Activated T-helper 1 cell treated with Interleukin-2 at 50 U/mL for 16 hours (primary cell): ENCODE measurements around the gene NPW.
"Not testable (repeated sequence)": the region's sequence is repeated elsewhere in the genome, so short reads cannot be mapped to it uniquely, and the experiment has no call there.

ENCODE experiments used
- DNase-seq: peaks from one replicate; pipeline ENCODE4 v3.0.0-alpha.2; 2020; ENCODE audit warnings: low read depth

The NPW gene

DNA sequence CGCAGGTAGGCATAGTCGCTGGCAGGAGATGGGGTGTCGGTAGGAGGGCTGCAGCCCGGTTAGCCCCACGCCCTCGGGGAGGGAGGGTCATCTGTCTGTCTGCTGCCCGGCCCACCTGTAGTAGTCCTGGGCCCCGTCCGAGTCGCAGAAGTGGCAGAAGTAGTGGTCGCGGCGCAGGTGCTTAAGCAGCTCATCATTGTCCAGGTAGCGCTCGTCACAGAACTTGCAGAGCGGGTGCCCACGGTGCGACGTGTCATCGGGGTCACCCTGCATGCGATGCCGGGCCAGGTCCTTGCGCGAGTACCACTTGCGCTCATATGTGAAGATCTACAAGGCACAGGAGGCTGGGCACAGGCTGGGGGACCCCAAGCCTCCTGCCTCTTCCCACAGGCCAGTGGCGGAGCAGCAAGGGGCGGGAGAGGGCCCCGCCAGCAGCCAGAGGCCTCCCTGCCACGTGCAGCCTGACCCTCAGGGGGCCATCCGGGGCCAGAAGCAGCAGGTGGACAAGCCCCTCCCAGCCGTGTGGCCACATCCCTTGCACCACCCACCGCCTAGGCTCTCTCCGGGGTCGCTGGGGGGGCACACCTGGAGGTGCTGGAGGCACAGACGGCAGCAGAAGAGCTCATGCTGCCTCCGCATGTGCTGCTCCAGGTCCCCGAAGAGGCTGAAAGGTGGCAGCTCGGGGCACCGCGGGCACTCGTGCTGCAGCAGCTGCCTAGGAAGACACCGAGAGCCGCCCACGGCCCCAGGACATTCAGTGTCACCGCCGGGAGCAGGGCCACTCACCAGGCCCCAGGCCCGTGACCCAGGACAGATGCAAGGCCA is 17.0 kb upstream of the NPW start:
- no peak for DNase-seq

DNA sequence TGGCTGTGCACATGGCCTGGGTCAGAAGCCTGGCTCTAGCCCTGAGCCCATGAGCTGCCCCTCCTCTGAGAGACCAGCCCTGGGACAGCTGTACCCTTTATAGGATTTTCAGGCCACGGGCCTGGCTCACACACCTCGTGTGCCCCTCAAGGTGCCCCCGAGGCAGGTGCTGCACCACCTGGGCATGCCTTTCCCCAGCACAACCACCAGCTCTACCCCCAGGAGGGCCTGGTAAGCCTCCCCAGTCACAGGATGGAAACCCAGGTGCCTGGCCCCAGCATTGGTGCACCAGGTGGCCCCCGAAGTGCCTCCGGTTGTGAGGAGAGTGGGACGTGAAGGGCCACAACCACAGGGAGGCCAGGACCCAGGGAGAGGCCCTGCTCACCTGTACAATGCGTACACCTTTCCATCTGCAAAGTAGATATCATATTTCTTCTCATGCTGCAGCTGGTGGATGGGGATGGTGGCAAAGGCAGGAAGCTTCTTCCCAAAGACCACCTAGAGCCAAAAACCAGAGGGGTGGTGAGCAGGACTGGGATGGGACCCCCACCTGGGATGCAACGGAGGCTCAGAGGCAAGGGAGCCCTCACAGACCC is 16.3 kb upstream of the NPW start:
- DNase-seq, result no peak

GRCh38 chr16:2003827-2004641 is 15.6 kb upstream of the NPW start:
- DNase-seq, result peak; percentile 78

GRCh38 chr16:2004795-2005517 is 14.6 kb upstream of the NPW start:
- DNase-seq, result no peak

GRCh38 chr16:2005646-2006045 is 13.9 kb upstream of the NPW start:
- no peak for DNase-seq

- DNase-seq, result no peak
Observed at GRCh38 chr16:2006317-2006716, 13.3 kb upstream of the NPW start.

- no peak for DNase-seq
Observed at GRCh38 chr16:2007081-2007836, 12.3 kb upstream of the NPW start.

DNA sequence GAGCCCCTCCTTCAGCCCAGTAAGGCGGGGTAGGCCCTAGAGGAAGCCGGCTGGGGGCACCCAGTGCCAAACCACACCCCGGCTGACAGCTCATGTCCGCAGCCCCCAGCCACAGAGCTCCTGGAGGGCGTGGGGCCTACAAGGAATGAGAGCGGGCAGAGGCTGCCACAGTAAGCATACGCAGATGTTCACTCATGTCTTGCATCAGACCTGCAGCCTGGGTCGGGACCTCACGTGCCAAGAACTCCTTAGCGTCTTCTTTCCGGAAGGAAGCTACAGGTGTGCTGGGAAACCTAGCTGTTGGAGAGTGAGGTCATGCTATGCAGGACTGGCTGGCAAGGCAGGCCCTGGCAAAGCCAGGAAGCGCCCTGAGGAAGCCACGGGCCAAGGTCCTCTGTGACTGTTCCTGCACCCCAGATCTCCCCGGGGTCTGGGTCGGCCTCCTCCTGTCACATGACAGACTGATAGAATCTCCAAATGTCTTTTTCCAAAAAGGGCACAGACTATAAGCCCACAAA is 11.5 kb upstream of the NPW start:
- no peak for DNase-seq

DNA sequence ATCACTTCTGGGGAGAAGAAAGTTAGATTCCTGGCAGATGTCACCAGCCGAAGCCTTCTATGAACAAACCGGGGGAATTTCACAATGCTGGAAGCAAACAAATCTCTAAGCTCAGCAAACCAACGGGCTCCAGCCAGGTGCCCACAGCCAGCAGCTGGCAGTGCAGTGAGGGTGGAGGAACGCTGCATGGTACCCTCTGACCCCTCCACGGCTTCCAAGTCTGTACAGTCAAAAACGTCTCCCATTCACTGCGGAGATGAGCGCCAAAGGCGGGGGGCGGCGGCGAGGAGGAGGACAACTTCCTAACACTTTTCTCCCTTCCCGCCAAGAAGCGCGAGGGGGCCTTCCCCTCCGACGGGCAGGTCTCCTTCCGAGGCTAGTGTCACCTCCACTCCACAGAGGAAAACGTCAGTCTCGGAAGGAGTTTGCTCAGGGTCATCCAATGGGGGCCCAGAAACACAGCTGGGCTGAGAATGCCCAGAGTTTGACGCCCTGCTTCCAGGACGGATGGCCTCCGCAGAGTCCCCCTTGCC is 10.9 kb upstream of the NPW start:
- DNase-seq, result no peak

GRCh38 chr16:2009164-2009711 is 10.3 kb upstream of the NPW start:
- no peak for DNase-seq

DNA sequence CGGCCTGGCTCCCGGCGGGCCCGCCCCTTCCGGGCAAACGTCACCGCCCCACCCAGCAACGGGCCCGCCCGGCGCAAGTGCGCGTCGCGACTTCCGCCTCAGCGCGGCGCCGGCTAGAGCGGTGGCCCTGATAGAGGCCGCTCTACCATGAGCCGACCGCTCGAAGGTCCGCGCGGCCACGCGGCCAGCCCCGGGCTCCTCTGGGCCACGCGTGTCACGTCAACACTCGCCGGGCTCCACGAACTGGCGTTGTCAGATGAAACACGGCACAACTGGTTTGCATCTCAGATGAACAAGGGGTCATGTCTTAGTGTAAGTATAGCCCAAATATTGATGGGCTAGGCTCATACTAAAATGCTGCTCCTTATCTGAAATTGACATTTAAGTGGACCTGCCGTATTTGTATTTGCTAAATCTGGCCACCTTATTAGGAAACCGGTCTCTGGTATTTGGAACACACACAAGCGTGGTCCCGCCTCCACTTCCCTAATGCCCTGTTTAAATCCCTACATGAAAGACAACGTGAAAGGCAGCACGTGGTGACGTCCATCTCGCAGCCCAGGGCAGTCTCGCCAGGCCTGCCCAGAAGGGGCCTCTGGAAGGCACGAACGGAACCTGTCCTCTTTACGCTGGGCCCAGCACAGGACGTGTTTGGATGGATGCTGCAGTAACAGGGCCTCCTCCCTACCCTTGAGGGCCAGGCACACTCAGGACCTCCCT is 9.6 kb upstream of the NPW start, which contains the start of gene ZNF598:
ZNF598 (minus strand) TSS at position 31 of the 720 bp plus-strand sequence.
- DNase-seq, result peak; percentile 74

DNA sequence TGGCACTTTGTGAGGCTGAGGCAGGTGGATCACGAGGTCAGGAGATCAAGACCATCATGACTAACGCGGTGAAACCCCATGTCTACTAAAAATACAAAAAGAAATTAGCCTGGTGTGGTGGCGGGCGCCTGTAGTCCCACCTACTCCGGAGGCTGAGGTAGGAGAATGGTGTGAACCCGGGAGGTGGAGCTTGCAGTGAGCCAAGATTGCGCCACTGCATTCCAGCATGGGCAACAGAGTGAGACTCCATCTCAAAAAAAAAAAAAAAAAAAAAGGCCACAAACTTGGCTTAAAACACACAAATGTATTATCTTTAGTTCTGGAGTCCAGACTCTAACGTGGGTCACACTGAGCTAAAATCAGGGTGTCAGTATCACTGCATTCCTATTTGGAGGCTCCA is 7.9 kb upstream of the NPW start:
- not testable (repeated sequence) for DNase-seq

GRCh38 chr16:2013527-2013926 is 6.1 kb upstream of the NPW start:
- DNase-seq, result no peak

DNA sequence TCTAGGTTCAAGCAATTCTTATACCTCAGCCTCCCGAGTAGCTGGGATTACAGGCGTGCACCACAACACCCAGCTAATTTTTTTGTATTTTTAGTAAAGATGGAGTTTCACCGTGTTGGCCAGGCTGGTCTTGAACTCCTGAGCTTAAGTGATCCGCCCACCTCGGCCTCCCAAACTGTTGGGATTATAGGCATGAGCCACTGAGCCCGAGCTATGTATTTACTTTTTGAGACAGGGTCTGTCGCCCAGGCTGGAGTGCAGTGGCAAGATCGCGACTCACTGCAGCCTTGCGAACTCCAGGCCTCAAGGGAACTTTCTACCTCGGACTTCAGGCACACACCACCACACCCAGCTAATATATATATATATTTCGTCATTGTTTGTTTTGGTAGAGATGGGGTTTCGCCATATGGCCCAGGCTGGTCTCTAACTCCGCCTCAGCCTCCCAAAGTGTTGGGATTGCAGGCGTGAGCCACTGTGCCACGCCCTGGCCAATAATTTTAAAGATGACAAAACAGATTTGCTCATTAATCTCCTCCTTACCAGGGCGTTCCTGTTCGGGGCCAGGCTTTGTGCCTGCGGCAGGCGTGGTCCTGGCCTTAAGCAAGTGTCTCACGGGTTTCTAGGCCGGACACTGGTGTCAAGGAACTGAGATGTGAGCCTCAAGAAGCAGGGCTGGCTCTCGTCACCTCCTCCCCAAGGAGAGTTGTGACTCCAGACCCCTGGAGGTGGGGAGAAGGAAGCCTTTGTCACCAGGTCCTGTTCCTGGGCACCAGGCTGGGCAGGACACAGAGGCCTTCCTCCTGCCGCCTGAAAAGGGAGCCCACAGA is 4.3 kb upstream of the NPW start:
- no peak for DNase-seq

- no peak for DNase-seq
Observed at GRCh38 chr16:2015947-2016208, 3.7 kb upstream of the NPW start.

GRCh38 chr16:2016407-2016922 is 3.1 kb upstream of the NPW start:
- DNase-seq, result no peak

DNA sequence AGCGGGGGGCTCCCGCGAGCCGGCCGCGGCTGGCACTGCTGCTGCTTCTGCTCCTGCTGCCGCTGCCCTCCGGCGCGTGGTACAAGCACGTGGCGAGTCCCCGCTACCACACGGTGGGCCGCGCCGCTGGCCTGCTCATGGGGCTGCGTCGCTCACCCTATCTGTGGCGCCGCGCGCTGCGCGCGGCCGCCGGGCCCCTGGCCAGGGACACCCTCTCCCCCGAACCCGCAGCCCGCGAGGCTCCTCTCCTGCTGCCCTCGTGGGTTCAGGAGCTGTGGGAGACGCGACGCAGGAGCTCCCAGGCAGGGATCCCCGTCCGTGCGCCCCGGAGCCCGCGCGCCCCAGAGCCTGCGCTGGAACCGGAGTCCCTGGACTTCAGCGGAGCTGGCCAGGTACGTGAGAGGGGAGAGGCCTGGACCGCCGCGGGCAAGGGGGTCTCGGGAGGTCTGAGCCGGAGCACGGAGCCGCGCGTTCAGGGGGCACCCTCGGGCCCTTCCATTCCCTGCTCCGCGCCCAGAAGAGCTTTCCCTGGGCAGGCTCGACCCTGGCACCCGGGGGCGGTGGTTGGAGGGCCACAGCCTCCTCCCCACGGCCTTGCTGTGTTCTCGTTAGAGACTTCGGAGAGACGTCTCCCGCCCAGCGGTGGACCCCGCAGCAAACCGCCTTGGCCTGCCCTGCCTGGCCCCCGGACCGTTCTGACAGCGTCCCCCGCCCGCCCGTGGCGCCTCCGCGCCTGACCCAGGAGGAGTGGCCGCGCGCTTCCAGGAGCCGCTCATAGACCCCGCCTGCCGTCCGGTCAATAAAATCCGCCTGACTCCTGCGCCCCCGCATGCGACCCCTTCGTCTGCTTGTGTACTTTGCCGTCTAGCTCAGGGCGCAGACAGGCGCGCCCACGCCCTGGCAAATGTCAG is 591 bp downstream of the NPW start:
- no peak for DNase-seq

DNA sequence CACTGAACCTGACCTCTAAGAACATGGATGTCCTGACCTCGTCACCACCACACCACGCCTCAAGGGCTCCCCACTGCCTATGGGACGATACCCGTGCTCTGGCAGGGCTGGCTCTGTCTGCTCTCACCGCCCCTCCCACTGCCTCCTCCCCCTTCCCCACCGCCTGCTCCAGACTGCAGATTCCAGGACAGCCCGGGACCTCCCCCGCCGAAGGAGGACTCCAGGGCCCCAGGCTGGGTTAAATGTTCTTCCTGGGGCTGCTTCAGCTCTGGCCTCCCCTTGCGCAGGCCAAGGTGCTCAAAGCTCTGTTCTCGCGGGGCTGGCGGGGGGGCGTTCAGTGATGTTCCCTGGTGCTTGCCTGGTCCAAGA is 3.1 kb downstream of the NPW start:
- DNase-seq, result no peak
